Daoy (cell line): ENCODE data around the gene THBS2. TPM values are rescaled to one million over a fixed set of nuclear protein-coding genes. Genes with fewer than 3 reads are reported as not detected.

ENCODE experiments used
- DNase-seq: peaks from one replicate; pipeline ENCODE4 v3.0.0-alpha.2; 2015; ENCODE audit warnings: low read depth
- total RNA-seq: library from RNA; depleted of rRNA; stranded (reverse); fragments of >200 nt; shearing (Covaris generic); gene quantifications from 2 replicates; pipeline ENCODE4 v1.2.3, GENCODE V29; 2014

THBS2 gene
- total RNA-seq, 1 experiment from 2014 or later = 16.1 TPM

GRCh38 chr6:169231790-169232506 is 21.7 kb downstream of the THBS2 start:
- no peak for DNase-seq

DNA sequence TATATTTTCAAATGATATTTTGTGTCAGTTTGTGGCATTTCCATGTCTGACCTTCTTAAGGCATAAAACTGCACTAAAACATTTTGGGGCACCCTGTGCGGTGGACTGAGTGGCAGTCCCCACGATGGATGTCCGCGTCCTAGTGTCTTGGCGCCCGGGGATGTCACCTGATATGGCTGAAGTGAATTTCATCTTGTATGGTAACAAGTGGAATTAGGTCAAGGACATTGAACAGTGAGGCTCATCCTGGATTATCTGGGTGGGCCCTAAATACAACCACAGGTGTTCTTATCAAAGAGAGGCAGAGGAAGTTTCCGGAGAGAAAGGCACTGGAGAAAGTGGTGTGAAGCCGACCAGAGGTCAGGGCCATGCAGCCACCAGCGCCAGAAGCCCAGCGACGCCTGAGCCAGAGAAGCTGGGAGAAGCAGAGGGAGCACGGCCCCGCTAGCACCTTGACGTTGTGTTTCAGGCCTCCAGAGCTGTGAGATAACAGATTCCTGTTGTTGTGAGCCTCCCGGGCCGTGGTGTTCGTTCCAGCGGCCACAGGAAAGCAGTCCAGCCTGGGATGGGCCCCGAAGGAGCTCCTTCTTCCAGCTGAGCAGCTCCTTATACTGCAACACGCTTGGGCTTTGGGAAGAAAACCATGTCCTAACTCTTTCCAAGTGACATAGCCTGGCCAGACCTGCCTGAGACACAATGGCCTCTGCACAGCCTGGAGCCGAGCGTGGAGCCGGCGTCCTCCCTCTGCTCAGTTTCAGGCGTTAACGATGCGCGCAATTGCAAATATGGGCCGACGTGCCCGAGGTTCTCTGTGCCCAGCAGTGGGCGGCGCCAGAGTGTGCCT is 22.5 kb downstream of the THBS2 start:
- DNase-seq = no peak

DNA sequence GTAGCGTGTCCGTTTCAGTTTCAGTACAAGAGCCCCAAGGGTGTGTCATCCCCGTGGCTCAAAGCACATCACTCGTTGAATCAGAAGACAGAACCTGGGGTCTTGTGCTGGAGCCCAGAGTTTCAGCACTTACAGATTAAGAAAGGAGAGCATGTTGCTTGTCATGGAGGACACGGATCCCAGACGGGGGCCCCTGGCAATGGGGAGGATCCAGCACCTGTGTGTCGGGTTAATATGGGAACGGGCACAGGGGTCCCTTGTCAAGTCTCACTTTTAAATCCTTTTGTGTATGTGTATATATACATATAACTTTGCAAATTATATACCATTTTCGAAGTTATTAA is 23.4 kb downstream of the THBS2 start:
- peak; percentile 49 for DNase-seq

DNA sequence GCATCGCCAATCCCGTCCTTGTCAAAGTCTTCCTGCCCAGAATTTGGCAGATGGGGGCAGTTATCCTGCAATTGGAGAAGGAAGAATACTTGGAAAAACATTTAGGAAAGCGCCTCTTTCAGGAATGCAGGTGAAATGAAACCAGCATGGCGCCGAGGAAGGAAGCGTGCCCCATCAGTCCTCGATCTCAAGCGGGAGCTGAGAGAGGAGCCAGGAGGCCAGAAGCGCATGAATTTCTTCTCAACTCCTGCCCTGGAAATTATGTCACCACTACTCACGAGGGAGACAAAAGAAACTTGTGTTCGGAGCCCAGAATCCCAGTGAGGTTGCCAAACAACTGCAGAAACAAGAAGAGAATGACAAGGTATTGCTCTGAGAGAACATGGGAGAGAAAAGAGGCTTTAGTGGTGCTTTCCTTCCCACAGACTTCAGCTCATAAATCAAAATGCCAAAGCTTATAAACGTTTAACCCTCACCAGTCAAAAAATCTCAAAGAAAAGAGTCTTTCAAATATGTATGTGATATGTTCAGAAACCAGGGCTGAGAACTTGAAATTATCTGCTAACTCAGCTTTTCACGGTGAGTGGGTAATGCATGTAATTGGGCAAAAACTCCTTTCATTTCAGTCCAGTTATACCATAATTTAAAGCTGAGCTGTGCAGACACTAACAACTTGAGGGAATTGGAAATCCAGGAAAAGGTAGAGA is 23.9 kb downstream of the THBS2 start:
- no peak for DNase-seq

DNA sequence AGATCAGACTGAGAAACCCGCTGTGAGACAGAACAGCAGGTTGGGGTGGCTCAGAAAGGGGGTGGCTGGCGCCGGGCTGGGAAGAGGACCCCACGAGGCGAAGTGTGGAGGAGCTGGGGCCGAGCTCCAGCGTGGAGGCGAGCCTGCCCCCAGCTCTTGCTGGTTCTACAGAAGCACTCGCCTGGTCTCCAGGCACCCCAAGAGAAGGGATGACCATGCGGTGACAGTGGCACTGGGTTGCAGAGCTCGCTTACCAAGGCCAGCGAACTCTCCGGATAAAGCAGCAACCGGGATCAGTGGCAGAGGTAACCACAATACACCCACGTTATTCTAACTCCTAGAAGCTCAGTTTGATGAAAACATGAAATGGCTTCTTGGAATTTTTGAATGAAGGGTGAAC is 26.5 kb downstream of the THBS2 start:
- DNase-seq = no peak

DNA sequence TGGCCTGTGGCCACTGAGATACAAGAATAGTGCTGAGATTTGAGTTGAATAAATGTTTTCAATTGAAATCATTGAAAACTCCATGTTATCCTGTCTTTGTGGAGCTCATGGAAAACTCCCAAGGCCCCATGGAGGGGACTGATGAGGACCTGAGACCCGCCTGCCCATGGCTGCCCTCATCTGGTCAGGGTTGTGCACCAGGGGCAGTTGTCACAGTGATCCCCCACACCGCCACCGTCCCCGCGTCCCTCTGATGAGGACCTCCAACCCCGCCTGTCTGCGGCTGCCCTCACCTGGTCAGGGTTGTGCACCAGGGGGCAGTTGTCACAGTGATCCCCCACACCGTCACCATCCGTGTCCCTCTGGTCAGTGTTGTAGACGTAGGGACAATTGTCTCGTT is 27.8 kb downstream of the THBS2 start:
- no peak for DNase-seq

DNA sequence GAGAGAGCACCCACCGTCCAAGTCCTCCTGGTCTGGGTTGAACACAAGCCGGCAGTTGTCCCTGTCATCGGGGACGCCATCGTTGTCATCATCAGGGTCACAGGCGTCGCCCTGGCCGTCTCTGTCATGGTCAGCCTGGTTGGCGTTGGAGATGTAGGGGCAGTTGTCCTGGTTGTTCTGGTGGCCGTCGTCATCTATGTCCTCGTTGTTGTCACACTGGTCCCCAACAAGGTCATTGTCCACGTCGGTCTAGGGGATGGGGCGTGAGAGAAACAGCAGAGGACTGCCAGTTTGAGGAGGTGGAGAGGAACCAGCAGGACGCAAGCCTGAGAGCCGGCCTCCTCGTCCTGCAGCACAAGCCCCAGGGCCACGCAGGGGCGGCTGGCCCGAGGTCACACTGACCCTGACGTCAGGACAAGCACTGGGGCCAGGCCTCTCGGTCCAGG is 28.5 kb downstream of the THBS2 start:
- no peak for DNase-seq

GRCh38 chr6:169224716-169225115 is 28.9 kb downstream of the THBS2 start:
- DNase-seq = no peak

DNA sequence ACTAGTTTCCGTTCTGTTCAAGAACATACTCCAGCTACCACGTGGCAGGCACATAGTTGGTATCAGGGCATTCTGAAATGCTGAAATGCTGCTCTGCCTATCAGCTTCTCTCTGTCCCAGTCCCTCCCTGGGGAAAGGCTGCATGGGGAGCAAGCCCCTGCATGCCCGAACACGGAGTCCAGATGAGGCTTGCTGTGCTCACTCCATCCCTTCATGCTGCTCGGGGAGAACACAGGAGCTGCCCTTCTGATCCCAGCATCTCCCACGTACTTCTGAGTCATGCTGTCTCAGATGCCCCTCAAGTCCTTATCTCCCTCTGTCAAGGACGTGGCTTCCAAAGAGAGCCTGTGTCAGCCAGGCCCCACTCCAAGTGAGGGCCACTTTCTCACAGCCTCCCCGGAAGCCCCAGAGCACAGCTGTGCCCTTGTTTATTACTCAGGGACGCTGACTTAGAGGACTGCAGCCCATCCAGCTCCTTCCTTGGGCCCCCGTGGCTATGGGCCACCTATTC is 29.4 kb downstream of the THBS2 start:
- peak; percentile 78 for DNase-seq

- DNase-seq = no peak
Measured at GRCh38 chr6:169223006-169223405, 30.6 kb downstream of the THBS2 start.

GRCh38 chr6:169222126-169222525 is 31.5 kb downstream of the THBS2 start:
- DNase-seq = no peak

GRCh38 chr6:169221264-169221663 is 32.4 kb downstream of the THBS2 start:
- no peak for DNase-seq

DNA sequence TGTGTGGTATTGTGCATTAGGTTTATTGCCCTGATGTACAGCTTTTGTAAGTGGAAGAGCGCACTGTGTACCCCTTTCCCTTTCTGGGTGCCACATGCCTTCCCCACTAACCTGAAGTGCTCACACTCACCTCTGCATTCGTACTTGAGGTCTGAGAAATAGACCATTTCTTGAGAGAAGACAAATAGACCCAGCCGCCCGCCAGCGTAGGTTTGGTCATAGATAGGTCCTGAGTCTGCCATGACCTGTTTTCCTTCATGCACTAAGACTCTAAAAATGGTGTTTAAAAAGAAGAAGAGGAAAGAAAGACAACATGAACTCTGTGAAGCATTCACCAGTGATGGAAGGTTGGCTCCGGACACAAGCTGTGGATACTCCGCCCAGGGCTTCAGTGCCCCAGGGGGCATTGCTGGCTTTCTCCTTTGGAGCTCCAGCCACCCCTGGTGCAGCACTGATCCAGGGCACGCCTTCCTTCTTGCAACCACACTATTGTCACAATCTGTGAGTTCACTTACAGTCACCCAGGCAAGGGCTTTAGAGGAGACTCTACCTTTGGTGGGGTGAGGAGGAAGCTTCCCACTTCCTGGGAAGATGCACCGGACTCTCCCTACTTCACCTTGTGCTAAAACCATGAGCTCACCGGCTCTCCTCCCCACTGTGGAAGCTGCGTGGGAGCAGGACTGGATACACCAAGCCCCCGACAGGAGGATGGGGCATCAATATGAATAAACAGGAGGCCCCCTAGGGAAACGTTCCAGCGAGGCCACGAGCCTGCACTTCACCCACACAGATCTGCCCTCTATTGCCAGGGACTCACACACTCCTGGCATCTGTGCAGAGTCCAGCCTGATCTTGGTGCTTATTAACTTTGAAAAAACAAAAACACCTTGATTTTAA is 33.3 kb downstream of the THBS2 start:
- DNase-seq = no peak

GRCh38 chr6:169217972-169218371 is 35.7 kb downstream of the THBS2 start:
- no peak for DNase-seq

DNA sequence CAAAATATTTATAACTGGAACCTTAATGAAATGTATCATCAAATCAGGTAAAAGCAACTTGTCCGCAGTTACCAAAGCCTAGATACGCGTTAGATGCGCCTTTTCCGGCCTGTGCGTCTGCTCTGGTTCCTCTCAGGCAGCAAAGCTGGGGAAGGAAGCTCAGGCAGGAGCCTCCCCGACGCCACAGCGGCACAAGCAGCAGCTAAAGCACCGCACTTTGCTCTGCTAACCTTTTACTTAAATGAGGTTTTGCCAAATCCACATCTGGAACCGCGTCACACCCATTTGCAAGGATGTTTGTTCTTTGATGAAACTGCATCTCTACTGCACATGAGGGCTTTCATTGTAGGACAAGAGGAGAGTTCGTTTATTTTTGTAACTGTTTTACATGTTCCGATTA is 36.8 kb downstream of the THBS2 start:
- DNase-seq = peak; percentile 42

- no peak for DNase-seq
Measured at GRCh38 chr6:169215201-169215681, 38.4 kb downstream of the THBS2 start.

DNA sequence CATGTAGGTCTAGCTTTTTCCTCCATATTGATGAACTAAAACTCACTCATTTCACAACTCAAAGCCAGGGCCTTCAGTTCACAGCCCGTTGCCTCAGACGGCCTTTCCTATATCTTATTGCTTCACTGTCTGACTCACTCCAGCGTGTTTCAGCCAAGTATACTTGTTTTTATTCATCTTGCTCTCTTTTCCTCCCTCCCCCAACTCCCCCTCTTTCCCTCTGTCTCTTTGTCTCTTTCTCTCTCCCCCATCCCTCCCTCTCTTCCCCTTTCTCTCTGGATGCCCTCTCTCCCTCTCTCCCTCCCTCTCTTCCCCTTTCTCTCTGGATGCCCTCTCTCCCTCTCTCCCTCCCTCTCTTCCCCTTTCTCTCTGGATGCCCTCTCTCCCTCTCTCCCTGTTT is 38.9 kb downstream of the THBS2 start:
- DNase-seq = peak; percentile 76

DNA sequence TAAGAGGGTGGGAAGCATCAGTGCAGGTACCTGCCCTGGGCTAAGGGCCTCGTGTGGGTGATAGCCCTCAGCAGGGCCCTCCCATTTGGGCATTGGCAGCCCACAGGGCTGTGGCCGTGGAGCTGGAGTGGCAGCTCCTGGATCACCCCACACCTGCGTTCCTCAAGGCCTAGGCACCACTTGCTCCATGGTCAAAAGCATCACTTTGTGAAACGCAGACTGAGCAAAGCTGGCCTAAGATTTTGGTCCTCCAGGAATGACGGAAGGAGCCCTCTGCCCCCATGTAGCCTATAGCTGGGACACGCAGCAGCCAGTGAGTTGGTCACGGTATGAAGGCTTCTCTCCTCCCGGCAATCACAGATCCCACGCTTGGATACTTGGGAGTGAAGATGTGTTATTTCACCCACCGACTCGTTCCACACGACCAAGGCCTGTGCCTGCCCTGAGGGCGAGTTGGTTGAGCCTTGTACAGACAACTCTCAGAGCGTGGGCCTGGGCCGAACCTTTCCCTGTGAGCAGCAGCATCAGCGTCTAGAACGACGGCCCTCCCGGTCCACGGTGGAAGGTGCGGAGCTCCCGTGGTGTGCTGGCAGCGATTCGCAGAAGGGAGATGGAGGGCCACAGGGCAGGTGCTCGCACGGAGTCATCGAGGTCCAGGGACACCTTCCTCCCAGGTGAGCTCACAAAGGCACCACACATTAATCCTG is 39.7 kb downstream of the THBS2 start:
- no peak for DNase-seq

GRCh38 chr6:169212897-169213813 is 40.5 kb downstream of the THBS2 start:
- peak; percentile 94 for DNase-seq
